Stomach smooth muscle (tissue), 2 donors: ENCODE data around the gene ASCC2.
A peak's percentile ranks its signal among the peaks of the same experiment; 100 is the strongest.
"Not testable (repeated sequence)": the region's sequence is repeated elsewhere in the genome, so short reads cannot be mapped to it uniquely, and the experiment has no call there.

Experiments
- H3K27ac ChIP-seq: one replicate; pipeline ENCODE4 v1.7.0; 2013; ENCODE audit warnings: mild to moderate bottlenecking, low read length, inconsistent platforms
- H3K27me3 ChIP-seq, 2 donors: one replicate each; pipeline ENCODE4 v1.7.0; 2013; ENCODE audit warnings: low read length in 2 of 2; ENCODE audit not compliant: insufficient read depth in 2 of 2, control insufficient read depth in 1 of 2
- H3K36me3 ChIP-seq, 2 donors: one replicate each; pipeline ENCODE4 v1.7.0; 2013; ENCODE audit warnings: low read length in 2 of 2; ENCODE audit not compliant: control insufficient read depth in 2 of 2, insufficient read depth in 2 of 2
- H3K4me1 ChIP-seq: one replicate; pipeline ENCODE4 v1.7.0; 2013; ENCODE audit warnings: low read length; ENCODE audit not compliant: control insufficient read depth, insufficient read depth
- H3K4me3 ChIP-seq, 2 donors: one replicate each; pipeline ENCODE4 v1.7.0; 2013; ENCODE audit warnings: low read length in 2 of 2
- H3K9ac ChIP-seq, 2 donors: one replicate each; pipeline ENCODE4 v1.7.0; 2013; ENCODE audit warnings: low read length in 2 of 2, mild to moderate bottlenecking in 1 of 2
- H3K9me3 ChIP-seq, 2 donors: one replicate each; pipeline ENCODE4 v1.7.0; 2013; ENCODE audit warnings: low read length in 2 of 2; ENCODE audit not compliant: control insufficient read depth in 2 of 2
- donor health status: healthy.
- donor health status: Pancreatic carcinoma.

ASCC2 gene

GRCh38 chr22:29855611-29856181 is 17.6 kb upstream of the ASCC2 start:
- Histone ChIP-seq H3K4me3 (no peak overlapping the region), H3K4me1 (no peaks in the 10 kb centered on the region), H3K9me3 (no peaks in the 10 kb centered on the region), H3K36me3 (no peaks in the 10 kb centered on the region), H3K27me3 (peaks cover 0 to 2% of the 10 kb centered on the region in 2 donors), H3K27ac (no peak overlapping the region), H3K9ac (no peak overlapping the region)

- no peak overlapping the region for H3K9ac ChIP-seq
- H3K27me3 ChIP-seq: peaks cover 0 to 2% of the 10 kb centered on the region in 2 donors
- H3K36me3 ChIP-seq: no peaks in the 10 kb centered on the region
- H3K9me3 ChIP-seq: no peaks in the 10 kb centered on the region
- no peak overlapping the region for H3K27ac ChIP-seq
- H3K4me3 ChIP-seq: no peak overlapping the region
- H3K4me1 ChIP-seq: no peaks in the 10 kb centered on the region
These were observed 16.4 kb upstream of the ASCC2 start for GRCh38 chr22:29854432-29854831.

- Histone ChIP-seq H3K4me3 (no peak overlapping the region), H3K36me3 (no peaks in the 10 kb centered on the region), H3K27me3 (no peaks in the 10 kb centered on the region), H3K4me1 (no peaks in the 10 kb centered on the region), H3K9me3 (peaks cover 0 to 5% of the 10 kb centered on the region in 2 donors), H3K9ac (no peak overlapping the region), H3K27ac (no peak overlapping the region)
These were observed 10.0 kb upstream of the ASCC2 start for GRCh38 chr22:29848111-29848510.

GRCh38 chr22:29846290-29846689 is 8.2 kb upstream of the ASCC2 start:
- Histone ChIP-seq H3K36me3 (no peaks in the 10 kb centered on the region), H3K4me1 (no peaks in the 10 kb centered on the region), H3K9me3 (peaks cover 0 to 5% of the 10 kb centered on the region in 2 donors), H3K9ac (no peak overlapping the region), H3K27me3 (no peaks in the 10 kb centered on the region), H3K4me3 (no peak overlapping the region), H3K27ac (no peak overlapping the region)

GRCh38 chr22:29842740-29843139 is 4.7 kb upstream of the ASCC2 start:
- Histone ChIP-seq H3K4me3 (no peak overlapping the region), H3K36me3 (no peaks in the 10 kb centered on the region), H3K27me3 (no peaks in the 10 kb centered on the region), H3K4me1 (peaks cover 3% of the 10 kb centered on the region), H3K27ac (no peak overlapping the region), H3K9ac (no peak overlapping the region), H3K9me3 (peaks cover 0 to 5% of the 10 kb centered on the region in 2 donors)

- H3K4me1 ChIP-seq: peaks cover 8% of the 10 kb centered on the region
These were observed 4.1 kb upstream of the ASCC2 start for GRCh38 chr22:29842172-29842571.

GRCh38 chr22:29840498-29840897 is 2.4 kb upstream of the ASCC2 start:
- Histone ChIP-seq H3K9me3 (no peaks in the 10 kb centered on the region), H3K36me3 (peaks cover 0 to 2% of the 10 kb centered on the region in 2 donors), H3K9ac (no peak overlapping the region), H3K4me3 (no peak overlapping the region), H3K4me1 (peaks cover 12% of the 10 kb centered on the region), H3K27ac (no peak overlapping the region), H3K27me3 (no peaks in the 10 kb centered on the region)

More at GRCh38 chr22:29842172-29842571, 4.1 kb upstream of the ASCC2 start:
- no peak overlapping the region for H3K4me3 ChIP-seq
- no peak overlapping the region for H3K9ac ChIP-seq
- no peak overlapping the region for H3K27ac ChIP-seq
- H3K27me3 ChIP-seq: no peaks in the 10 kb centered on the region
- H3K36me3 ChIP-seq: no peaks in the 10 kb centered on the region
- peaks cover 0 to 5% of the 10 kb centered on the region in 2 donors for H3K9me3 ChIP-seq

- Histone ChIP-seq H3K36me3 (peaks cover 2 to 4% of the 10 kb centered on the region in 2 donors), H3K27ac (peak overlapping the region; percentile 67), H3K4me3 (no peak overlapping the region), H3K9me3 (no peaks in the 10 kb centered on the region), H3K27me3 (no peaks in the 10 kb centered on the region), H3K4me1 (peaks cover 12% of the 10 kb centered on the region), H3K9ac (no peak overlapping the region)
These were observed 965 bp upstream of the ASCC2 start for GRCh38 chr22:29839039-29839438.

GRCh38 chr22:29838599-29838956 is 504 bp upstream of the ASCC2 start:
- H3K9me3 ChIP-seq: no peaks in the 10 kb centered on the region
- no peaks in the 10 kb centered on the region for H3K27me3 ChIP-seq
- peak overlapping the region; percentile 67 for H3K27ac ChIP-seq
- H3K4me1 ChIP-seq: peaks cover 12% of the 10 kb centered on the region
- H3K4me3 ChIP-seq: peak overlapping the region; percentile 91 to 95
- peaks cover 2 to 6% of the 10 kb centered on the region in 2 donors for H3K36me3 ChIP-seq
- H3K9ac ChIP-seq: peak overlapping the region; percentile 67 to 76

- not testable (repeated sequence) for H3K27ac ChIP-seq, H3K27me3 ChIP-seq, H3K9ac ChIP-seq, H3K9me3 ChIP-seq
- Histone ChIP-seq H3K36me3 (peaks cover 12% of the 10 kb centered on the region in 2 donors), H3K4me1 (peaks cover 12% of the 10 kb centered on the region), H3K4me3 (peak overlapping the region; percentile 91 to 95)
These were observed 1.2 kb downstream of the ASCC2 start for GRCh38 chr22:29836791-29837370.

- Histone ChIP-seq H3K4me1 (peaks cover 12% of the 10 kb centered on the region), H3K9ac (no peak overlapping the region), H3K4me3 (no peak overlapping the region), H3K27me3 (no peaks in the 10 kb centered on the region), H3K36me3 (peaks cover 29% of the 10 kb centered on the region in 2 donors), H3K9me3 (no peaks in the 10 kb centered on the region), H3K27ac (no peak overlapping the region)
These were observed 4.0 kb downstream of the ASCC2 start for GRCh38 chr22:29834046-29834445.
